Endometrium (tissue), 2 donors: ENCODE data around the gene VTI1A.
"Not testable (repeated sequence)": the region's sequence is repeated elsewhere in the genome, so short reads cannot be mapped to it uniquely, and the experiment has no call there.

ENCODE experiments used
- FAIRE-seq: peaks from 2 replicates; lab custom pipeline; 2012; peaks lifted over from hg19 to GRCh38; lab: Jason Lieb, UNC
- donor health status: control.
- donor health status: control.

Gene VTI1A

DNA sequence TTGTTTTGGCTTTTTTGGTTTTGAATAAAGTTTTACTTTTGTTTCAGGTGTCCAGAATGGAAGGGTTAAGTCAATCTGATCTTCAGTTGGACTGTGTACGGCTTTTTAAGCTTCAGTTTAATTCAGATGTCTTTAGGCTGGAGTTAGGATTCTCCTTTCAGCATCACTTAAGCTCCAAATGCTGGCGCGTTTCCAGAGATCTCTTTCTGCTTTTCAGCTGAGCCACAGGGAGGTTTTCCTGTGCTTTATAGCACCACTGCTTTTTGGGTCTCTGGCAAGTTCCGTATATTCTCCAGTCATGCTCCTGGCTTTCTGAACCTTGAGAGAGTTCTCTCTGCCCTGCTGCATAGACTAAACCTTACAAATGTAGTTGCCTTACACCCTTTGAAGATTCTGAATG lies 60.0 kb downstream of the VTI1A start:
- no peak for FAIRE-seq

DNA sequence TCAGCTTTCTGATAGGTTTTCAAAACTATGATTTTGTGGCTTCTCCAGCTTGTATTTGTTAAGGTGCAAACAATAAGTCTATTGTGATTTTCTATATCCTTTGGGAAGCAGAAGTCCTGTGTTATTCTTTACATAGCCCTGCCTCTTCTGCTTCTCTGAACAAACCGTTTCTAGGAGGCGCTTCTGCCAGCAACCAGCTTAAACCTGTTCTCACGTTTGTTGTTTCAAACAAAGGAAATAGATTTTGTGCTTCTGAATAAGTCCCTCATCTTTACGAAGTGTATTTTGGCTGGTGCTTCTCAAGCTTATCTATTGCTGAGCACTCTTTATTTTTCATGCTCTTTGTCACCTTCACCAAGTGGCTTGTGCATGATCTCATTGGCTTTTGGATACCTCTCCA lies 61.0 kb downstream of the VTI1A start:
- no peak for FAIRE-seq

DNA sequence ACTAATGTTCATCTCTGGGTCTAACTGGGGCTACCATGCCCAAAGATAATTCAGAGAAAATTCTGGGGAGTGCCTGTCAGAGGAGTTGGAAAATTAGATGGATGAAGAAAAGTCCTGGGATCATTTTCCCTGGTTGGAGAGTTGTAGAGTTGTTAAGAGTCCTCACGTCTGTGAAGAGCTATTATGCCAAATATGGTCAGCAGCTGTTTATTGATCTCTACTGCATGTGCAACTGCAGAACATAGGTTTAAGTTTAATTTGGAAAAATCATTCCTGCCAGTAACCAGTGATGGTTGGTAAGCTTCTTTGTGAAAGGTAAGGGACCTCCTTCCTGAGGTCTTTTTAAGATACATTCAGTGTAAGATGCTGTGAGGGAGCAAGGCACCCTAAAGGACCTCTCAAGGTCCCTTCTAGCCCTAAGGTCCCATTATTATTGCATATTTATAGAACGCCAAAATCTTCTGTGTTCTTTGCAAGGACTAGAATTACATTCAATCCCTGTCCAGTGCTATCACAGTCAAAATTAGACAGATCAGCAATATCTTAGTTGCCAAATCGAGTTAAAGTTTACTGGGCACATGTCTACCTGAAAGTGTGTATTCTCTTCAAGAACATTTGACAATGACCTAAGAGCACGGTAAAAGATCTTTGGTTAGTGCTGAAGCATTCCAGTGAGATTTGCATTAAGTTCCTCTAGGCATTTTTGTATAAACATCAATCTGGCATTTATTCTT lies 62.7 kb downstream of the VTI1A start:
- FAIRE-seq: no peak

DNA sequence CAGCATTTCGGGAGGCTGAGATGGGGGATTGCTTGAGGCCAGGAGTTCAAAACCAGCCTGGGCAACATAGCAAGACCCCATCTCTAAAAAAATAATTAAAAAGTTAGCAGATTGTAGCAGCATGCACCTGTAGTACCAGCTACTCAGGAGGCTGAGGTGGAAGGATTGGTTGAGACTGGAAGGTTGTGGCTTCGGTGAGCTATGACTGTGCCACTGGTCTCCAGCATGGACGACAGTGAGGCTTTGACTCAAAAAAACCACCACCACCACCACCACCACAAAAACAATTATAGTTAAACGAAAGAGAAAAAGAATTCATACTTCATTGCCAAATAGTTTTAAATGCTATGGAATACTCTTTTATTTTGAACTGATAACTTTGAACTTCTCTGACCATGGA lies 63.4 kb downstream of the VTI1A start:
- no peak for FAIRE-seq

DNA sequence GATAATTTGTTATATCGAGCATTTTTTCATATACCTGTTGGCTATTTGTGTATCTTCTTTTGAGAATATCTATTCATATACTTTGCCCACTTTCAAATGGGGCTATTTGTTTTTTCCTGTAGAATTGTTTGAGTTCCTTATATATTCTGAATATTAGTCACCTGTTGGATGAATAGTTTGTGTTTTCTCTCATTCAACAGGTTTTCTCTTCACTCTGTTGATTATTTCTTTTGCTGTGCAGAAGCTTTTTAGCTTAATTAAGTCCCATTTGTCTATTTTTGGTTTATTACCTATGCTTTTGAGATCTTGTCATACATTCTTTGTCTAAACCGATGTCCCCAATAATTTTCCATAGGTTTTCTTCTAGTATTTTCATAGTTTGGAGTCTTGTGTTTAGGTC lies 65.3 kb downstream of the VTI1A start:
- FAIRE-seq: no peak

DNA sequence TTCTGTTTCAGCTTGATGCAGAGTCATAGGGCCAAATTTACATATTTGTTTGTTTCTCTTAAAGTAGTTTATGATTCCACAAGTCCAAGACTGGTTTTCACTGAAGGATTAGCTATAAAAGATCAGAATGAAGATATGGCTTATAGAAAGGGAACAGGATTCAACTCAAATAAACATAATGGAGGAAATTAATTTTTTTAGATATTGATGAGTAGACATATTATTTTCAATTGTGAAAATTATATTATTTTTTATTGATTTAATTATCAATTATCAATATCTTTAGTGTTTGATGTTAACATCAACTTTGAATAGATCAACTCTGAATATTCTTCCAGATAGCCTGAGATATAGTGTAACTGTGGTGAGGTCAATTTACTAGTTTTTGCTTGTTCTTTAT lies 68.1 kb downstream of the VTI1A start:
- FAIRE-seq: no peak

DNA sequence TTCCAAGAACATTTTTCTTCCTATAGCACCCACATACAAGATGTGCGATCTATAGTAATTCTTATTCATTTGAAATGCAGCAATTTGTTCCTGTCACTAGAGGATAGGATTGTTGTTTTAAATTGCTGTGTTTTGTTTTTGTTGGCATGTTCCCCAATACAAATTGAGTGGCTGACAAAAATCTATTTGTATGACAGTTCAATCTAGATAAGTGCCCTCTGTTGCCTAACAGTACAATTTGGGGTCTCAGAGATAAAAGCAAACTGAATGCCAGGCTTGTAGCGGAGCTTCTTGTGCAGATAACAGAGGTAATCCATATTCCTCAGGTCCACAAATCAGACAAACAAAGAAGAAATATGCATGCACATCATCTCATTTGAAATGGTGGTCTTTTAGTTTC lies 68.8 kb downstream of the VTI1A start:
- FAIRE-seq: no peak

DNA sequence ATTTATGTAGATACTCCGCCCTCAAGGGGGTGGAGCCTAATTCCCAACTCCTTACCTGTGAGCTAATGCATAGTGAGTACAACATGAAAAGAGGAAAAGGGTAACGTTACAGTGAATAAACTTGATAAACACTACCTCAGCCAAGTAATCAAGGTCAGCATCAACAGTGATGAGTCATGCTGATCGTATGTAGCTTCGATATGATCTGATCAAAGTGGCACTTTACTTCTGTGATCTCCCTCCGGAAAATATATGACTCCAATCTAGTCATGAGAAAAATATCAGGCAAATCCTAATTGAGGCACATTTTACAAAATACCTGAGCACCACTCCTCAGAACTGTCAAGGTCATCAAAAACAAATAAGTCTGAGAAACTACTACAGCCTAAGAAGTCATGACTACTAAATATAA lies 70.4 kb downstream of the VTI1A start:
- no peak for FAIRE-seq

DNA sequence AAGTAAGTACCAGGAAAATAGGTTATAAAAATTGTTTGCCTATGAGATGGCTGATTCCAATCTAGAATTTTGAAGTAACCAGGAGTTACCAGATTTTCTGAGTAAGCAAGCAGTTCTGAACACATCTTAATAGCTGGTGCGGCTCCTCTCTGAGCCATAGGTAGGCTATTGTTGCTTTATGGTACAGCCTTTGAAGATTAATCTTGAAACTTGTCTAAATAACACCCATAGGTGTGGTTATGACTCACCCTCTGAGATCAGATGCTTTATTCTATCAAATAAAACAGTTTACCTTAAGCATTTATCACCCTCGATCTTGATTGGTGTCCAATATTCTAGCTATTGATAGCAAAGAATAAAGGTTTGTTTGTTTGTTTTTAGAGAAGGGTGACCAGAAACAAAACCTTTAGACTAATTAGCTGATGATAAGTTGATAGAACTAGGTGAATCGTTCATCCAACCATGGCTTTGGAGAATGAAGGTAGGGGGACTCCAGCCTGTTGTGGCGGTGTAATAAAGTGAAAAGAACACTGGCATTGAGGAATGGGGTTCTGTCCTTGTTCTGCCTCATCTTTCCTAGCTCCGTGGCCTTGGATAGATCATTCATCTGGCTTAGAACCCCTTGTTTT lies 72.2 kb downstream of the VTI1A start:
- FAIRE-seq: no peak

DNA sequence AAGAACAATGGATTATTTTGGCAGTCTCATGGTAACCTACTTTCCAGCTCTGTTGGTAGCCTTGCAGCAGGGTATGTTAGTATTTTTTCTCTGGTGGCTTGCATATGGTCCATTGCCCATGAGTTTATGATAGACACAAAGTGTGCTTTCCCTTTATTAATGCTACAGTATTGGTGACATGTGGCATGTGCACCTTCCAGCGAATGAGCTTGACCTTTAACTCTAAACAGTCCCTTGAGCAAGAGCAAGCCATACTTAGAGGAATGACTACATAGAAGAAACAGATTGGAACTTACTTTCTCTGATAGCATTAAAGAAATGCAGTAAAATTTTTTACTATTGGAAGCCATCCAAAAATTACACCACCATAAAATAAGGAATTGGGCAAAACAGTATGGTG lies 73.9 kb downstream of the VTI1A start:
- no peak for FAIRE-seq

DNA sequence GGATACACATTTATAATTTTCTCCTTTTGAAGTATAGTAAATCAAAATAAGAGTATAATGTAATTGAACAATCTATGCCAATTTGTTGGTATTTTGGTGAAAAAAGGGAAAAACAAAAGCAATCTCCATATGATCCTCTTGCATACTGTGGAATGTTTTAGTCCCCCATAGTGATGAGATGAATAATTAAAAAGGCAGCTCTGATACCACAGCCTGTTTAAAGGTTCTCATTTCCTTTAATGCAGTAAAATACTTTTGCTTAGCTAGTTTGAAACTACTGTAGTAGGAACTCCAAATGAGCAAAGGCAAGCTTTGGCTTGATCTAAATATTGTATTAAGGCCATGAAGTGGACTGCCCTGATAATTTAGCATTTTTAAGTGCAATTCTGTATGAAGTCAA lies 77.6 kb downstream of the VTI1A start:
- FAIRE-seq: no peak

DNA sequence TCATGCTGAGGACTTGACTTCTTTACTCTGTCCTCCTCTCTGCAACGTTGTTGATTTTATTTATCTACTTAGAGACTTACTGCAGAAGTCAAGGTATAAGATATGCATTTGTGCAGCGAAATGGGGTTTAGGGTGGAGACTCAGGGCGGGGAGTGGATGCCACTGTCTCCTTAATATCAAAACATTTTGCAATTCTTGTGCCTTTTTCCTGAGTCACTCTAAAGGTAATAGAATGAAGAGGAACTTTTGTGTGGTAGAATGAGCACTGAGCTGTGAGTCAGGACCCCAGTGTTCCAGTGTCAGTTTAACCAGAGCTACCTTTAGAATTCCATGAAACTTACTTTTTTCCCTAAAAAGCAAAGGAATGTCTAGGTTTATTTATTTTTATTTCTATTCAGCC lies 78.2 kb downstream of the VTI1A start:
- FAIRE-seq: no peak

DNA sequence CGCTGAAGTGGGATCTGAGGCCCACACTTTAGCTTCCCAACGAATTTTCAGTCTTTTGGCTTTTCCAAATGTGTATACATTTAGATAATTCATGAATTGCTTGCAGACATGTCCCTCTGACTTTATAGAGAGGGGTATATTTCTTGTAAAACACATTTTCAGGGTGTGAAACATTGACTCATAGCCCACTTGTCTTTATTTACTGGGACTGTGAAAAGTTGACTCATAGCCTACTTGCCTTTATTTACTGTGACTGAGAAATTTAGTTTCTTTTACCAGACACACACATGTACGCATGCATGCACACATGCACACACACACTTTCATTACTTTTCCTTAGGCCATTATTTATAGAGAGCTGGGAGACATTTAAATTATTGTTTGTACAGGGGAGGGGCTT lies 79.1 kb downstream of the VTI1A start:
- no peak for FAIRE-seq

DNA sequence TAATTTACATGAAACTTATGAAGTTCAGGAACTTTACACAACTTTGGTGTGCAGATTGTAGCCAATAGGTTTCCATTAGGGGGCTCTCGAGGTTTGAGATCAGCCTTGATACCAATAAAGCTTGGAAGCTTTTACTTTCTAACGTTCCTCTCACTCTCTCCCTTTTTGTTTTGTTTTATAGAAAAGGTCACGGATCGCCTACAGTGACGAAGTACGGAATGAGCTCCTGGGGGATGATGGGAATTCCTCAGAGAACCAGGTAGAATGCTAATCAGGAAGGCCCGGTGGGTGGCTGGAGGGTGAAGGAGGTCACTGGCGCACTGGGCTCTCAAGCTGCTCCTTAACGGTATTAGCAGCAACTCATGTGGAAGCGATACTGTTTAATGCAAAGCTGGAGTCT lies 79.9 kb downstream of the VTI1A start:
- FAIRE-seq: no peak

DNA sequence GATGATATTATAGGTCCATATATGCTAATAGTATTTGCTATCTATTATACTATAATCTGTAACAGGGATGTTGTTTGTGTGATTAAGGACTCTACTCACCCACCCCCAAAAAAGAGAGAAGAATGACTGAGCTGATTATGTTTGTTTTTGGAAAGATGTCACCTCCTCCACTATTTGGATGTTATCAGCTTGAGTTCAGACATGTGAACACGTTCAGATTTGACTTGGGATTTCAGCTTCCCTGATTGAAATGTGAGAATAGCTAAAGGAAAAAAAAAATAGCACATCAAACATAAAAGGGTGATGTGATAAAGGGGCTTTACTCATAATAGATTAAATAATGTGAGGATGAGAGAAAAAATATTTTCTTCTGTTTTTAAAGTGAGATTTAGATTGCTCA lies 81.2 kb downstream of the VTI1A start:
- no peak for FAIRE-seq

DNA sequence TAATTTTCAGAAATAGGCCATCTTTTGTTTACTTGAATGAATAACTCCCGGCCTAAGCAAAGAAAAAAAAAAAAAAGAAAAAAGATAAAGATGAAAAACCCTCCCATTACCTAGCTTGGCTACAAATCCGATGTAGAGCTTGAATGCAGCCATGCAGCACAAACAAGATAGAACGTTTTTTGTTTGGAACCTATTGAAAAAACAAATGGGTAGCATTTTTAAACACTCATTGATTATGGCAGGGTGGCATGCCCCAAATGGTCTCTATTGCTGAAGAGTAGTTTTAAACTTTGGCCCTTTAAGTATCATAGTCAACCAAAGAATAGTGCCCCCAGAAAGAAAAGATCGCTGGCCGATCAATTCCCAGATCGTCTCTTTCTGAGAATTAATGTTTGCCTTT lies 84.4 kb downstream of the VTI1A start:
- no peak for FAIRE-seq

DNA sequence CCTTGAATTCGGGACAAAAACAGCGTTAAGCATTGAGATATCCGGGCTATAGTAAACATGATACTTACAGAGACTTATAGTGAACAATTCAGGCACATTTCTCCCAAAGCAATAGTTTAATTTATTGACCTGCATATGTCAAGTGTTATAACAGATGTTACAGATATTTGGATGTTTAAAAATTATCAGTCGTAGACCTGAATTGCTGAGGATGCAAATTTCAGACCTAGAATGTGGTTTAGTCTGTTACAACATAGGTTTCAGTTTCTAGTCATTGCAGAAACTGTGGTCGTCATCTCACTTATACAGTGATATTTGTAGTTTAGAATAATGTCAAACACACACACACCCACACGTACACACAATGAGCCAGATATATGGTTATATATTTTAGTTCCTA lies 85.2 kb downstream of the VTI1A start:
- no peak for FAIRE-seq

DNA sequence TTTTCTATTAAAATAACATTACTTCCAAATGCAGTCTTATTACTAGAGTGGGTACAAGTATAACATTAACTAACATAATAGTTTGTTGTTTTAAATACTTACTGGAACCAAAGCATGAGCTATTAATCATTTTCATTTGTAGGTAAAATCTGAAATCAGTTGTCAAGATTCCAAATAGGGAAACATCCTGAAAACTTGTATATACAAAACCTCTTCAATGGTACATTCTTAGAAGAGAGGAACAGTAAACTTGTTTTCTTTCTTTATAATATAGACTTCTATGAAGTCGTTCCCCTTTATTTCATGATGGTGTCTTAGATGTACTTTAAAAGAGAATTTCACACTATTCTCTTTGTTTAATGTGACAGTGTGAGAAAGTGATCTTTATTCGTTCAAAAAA lies 85.9 kb downstream of the VTI1A start:
- no peak for FAIRE-seq

DNA sequence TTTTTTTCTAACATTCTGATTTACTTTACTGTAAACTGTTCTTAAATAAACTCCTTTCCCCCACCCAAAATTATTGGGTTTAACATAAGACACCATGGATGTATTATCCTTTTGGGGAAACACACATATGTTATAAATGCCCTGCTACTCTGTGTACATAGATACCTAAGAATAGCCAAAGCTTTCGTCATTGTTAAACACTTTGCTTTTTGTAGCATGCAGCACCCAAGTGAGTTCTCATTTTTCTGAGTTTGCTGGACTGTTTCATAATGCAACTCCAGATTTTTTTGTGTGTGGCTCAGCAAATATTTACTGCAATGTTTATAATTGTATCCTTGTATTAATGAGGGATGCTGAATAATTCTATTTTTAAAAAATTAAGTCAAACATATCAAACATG lies 86.9 kb downstream of the VTI1A start:
- no peak for FAIRE-seq

DNA sequence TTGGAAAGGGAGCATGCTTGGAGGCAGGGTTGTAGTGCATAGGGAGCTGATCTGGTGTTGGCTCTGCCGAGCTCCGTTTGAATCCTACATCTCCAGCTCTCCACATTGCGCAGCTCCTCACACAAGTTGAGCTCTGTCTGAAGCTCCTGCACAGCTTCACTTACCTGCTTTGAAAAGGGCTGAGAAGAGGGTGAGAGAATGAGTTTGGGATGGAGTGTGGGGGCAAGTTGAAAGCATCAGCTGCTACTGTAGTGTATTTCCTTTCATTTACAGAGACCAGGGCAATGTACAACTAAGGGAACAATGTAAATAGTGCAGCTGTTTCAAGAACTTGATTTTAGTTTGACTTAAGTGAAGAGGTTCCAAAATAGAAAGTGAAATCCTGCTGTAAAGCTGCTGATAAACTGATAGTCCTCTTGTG lies 88.5 kb downstream of the VTI1A start:
- FAIRE-seq: no peak

DNA sequence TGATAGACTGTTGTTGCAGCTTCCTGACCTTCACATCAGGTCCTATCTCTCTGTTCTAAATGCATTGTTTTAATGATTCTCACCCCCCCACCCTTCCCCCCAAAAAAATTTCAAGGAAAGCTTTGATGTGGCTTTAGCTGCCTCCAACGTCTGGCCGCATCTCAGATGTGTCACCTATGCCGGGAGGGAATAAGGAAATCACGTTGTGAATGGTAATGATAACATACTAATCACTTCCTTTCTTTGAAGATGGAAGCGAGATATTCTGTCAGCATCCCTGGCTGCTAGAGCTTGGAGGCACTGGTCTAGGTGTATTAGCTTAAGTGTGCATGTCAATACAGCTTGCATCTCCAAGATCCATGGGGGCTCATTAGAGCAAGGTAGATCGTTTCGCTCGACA lies 89.6 kb downstream of the VTI1A start:
- no peak for FAIRE-seq

DNA sequence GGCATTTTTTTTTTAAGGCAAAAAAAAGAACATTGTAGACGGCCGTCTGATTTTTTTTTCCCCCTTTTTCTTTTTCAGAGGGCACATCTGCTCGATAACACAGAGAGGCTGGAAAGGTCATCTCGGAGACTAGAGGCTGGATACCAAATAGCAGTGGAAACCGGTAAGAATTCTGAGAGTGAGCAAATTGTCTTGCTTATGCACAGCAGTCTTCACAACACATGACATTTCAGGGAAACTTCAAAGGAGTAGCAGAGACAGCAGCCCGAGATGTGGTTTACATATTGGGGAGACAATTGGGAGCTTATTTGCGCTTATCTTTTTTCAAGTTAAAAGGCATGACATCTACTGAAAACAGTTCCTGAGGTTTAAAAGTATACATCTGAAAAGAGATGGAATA lies 91.2 kb downstream of the VTI1A start:
- FAIRE-seq: no peak

DNA sequence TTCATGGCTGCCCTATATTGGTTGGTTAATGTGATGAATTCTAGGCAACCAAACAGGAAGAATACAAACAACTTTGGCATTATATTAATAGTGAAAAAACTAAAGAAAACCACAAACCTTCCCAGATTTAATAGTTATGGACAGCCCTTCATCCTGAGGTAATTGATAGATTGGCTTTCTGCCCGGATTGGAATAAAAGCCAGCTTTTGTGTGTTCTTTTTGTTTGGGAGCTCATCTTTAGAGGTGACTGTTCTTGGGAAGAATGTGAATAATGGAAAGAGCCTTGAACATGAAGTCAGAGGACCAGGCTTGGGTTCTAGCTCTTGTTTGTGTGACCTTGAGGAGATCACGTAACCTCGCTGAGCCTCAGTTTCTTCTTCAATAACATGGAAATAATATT lies 92.3 kb downstream of the VTI1A start:
- no peak for FAIRE-seq

DNA sequence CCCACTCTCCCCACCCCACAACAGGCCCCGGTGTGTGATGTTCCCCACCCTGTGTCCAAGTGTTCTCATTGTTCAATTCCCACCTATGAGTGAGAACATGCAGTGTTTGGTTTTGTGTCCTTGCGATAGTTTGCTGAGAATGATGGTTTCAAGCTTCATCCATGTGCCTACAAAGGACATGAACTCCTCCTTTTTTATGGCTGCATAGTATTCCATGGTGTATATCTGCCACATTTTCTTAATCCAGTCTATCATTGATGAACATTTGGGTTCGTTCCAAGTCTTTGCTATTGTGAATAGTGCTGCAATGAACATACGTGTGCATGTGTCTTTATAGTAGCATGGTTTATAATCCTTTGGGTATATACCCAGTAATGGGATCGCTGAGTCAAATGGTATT lies 95.8 kb downstream of the VTI1A start:
- FAIRE-seq: not testable (repeated sequence)
